Liver (tissue), 9 donors: ENCODE results near the gene GON7. TPM values are rescaled to one million over a fixed set of nuclear protein-coding genes. Genes with fewer than 3 reads are reported as not detected.

Experiments used
- DNase-seq: peaks from one replicate; pipeline ENCODE4 v3.0.0-alpha.2; 2017; ENCODE audit warnings: low spot score
- H3K27ac ChIP-seq, 2 donors: one replicate each; pipeline ENCODE4 v1.7.0; 2013; ENCODE audit warnings: inconsistent platforms in 2 of 2, low read length in 2 of 2, control low read depth in 1 of 2, low read depth in 1 of 2, mild to moderate bottlenecking in 1 of 2
- H3K27me3 ChIP-seq, 4 donors: one replicate each; pipeline versions ENCODE4 v1.6.1 to v1.7.0; 2013; ENCODE audit warnings: low read length in 3 of 4, inconsistent platforms in 1 of 4, mild to moderate bottlenecking in 1 of 4, moderate library complexity in 1 of 4; ENCODE audit not compliant: control insufficient read depth in 4 of 4, insufficient read depth in 4 of 4
- H3K36me3 ChIP-seq, 4 donors: one replicate each; pipeline versions ENCODE4 v1.6.1 to v1.7.0; 2013; ENCODE audit warnings: low read length in 3 of 4, mild to moderate bottlenecking in 3 of 4, low read depth in 1 of 4, moderate library complexity in 1 of 4; ENCODE audit not compliant: control insufficient read depth in 4 of 4, insufficient read depth in 3 of 4
- H3K4me1 ChIP-seq, 4 donors: one replicate each; pipeline versions ENCODE4 v1.6.1 to v1.7.0; 2013; ENCODE audit warnings: low read length in 3 of 4, mild to moderate bottlenecking in 3 of 4, moderate library complexity in 1 of 4; ENCODE audit not compliant: control insufficient read depth in 4 of 4, insufficient read depth in 4 of 4
- H3K4me3 ChIP-seq, 3 donors: one replicate each; pipeline versions ENCODE4 v1.6.1 to v1.7.0; 2013; ENCODE audit warnings: low read length in 3 of 3, control low read depth in 1 of 3, low read depth in 1 of 3, mild to moderate bottlenecking in 1 of 3
- H3K9ac ChIP-seq, 2 donors: one replicate each; pipeline ENCODE4 v1.7.0; 2013; ENCODE audit warnings: low read length in 2 of 2, mild to moderate bottlenecking in 2 of 2, moderate library complexity in 2 of 2, control low read depth in 1 of 2, low read depth in 1 of 2
- H3K9me3 ChIP-seq, 4 donors: one replicate each; pipeline versions ENCODE4 v1.6.1 to v1.7.0; 2013; ENCODE audit warnings: low read length in 3 of 4; ENCODE audit not compliant: control insufficient read depth in 4 of 4
- EGR1 ChIP-seq, 2 donors: IDR thresholded peaks; 2 replicates each; pipeline ENCODE4 v1.6.1; 2016 to 2018; ENCODE audit warnings: antibody characterized with exemption in 2 of 2, low read depth in 2 of 2
- FOXA1 ChIP-seq: IDR thresholded peaks from 2 replicates; pipeline ENCODE4 v1.6.1; 2016; ENCODE audit warnings: antibody characterized with exemption
- FOXA2 ChIP-seq: IDR thresholded peaks from 2 replicates; pipeline ENCODE4 v1.6.1; 2016; ENCODE audit warnings: antibody characterized with exemption
- HNF4A ChIP-seq, 2 donors: conservative IDR thresholded peaks; 2 replicates each; pipeline ENCODE4 v1.6.1; 2016; ENCODE audit warnings: antibody characterized with exemption in 2 of 2, mild to moderate bottlenecking in 2 of 2
- HNF4G ChIP-seq: IDR thresholded peaks from 2 replicates; pipeline ENCODE4 v1.6.1; 2016; ENCODE audit warnings: antibody characterized with exemption
- JUND ChIP-seq, 2 donors: IDR thresholded peaks; 2 replicates each; pipeline ENCODE4 v1.6.1; 2016; ENCODE audit warnings: antibody characterized with exemption in 2 of 2
- NR2F2 ChIP-seq: IDR thresholded peaks from 2 replicates; pipeline ENCODE4 v1.6.1; 2016; ENCODE audit warnings: antibody characterized with exemption
- RAD21 ChIP-seq, 2 donors: IDR thresholded peaks; 2 replicates each; pipeline ENCODE4 v1.6.1; 2016; ENCODE audit warnings: antibody characterized with exemption in 2 of 2, mild to moderate bottlenecking in 2 of 2
- REST ChIP-seq: IDR thresholded peaks from 2 replicates; pipeline ENCODE4 v1.6.1; 2016; ENCODE audit warnings: antibody characterized with exemption, mild to moderate bottlenecking
- RXRA ChIP-seq, 2 donors: IDR thresholded peaks; 2 replicates each; pipeline ENCODE4 v1.6.1; 2017 to 2018; ENCODE audit warnings: antibody characterized with exemption in 2 of 2, mild to moderate bottlenecking in 1 of 2
- SP1 ChIP-seq: IDR thresholded peaks from 2 replicates; pipeline ENCODE4 v1.6.1; 2018; ENCODE audit warnings: antibody characterized with exemption, mild to moderate bottlenecking
- TAF1 ChIP-seq: conservative IDR thresholded peaks from 2 replicates; pipeline ENCODE4 v1.6.1; 2016; ENCODE audit warnings: antibody characterized with exemption, mild to moderate bottlenecking
- WGBS: extraction: QIAGEN DNeasy Blood & Tissue Kit; methylation state at CpG from one replicate; pipeline ENCODE4 v1.1.7; 2013; 5-methylcytosine and 5-hydroxymethylcytosine counted together
- polyA plus RNA-seq, 2 donors: library from polyadenylated mRNA; stranded (reverse) in 1 of 2; unstranded in 1 of 2; fragments of 200-250 nt in 1 of 2; fragments of >200 nt in 1 of 2; fragmentation: Nextera tagmentation in 1 of 2; extraction: Ambion mirVana in 1 of 2; gene quantifications; one replicate each; pipeline versions ENCODE4 v1.2.1 to v1.2.3, GENCODE V29; 2013 to 2015
- total RNA-seq, 2 donors: library from RNA; depleted of rRNA; stranded (reverse); fragments of >200 nt; gene quantifications; one replicate each; pipeline ENCODE4 v1.2.3, GENCODE V29; 2014
- TF ChIP-seq, protein P1 (sequence below): fragments of 150-350 bp; IDR thresholded peaks from 2 replicates; pipeline ENCODE4 v1.5.1; 2017; ENCODE audit warnings: improper control_type of control experiment, low read depth, low read length; ENCODE audit not compliant: missing input control
- TF ChIP-seq, protein P2 (sequence below): IDR thresholded peaks from 2 replicates; pipeline ENCODE4 v1.6.1; 2016; ENCODE audit warnings: antibody characterized with exemption
- TF ChIP-seq, protein P3 (sequence below): IDR thresholded peaks from 2 replicates; pipeline ENCODE4 v1.6.1; 2016; ENCODE audit warnings: antibody characterized with exemption
- TF ChIP-seq, protein P4 (sequence below): IDR thresholded peaks from 2 replicates; pipeline ENCODE4 v1.6.1; 2016; ENCODE audit warnings: antibody characterized with exemption
- donor health status: healthy.
- donor health status: healthy.
- donor health status: healthy.
- donor health status: healthy.
- donor health status: healthy.

GON7 gene
- total and polyA plus RNA-seq, 4 donors = 9.0 to 11.2 (median 9.5) TPM

DNA sequence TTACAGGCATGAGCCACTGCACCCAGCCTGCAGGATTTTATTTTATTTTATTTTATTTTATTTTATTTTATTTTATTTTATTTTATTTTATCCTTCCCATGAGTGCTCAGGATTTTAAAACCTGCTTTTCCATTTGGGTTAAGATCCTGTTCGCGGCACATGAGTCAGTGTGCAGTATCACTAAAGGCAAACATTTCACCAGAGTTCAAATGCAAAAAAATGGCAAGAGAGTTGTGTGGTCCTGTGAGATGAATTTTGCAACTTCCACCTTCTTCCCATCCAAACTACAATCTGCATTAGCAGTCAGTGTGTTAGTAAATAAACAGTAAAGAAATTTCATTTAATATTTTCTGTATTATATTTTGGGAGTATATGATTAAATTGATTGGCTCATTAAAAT is 51.2 kb downstream of the GON7 start:
- Histone ChIP-seq H3K36me3 (no peaks in the 10 kb centered on the region), H3K27me3 (no peaks in the 10 kb centered on the region), H3K9me3 (no peaks in the 10 kb centered on the region), H3K4me3 (no peak overlapping the region), H3K4me1 (peaks cover under 1 to 8% (median 6%) of the 10 kb centered on the region in 4 donors), H3K9ac (no peak overlapping the region), H3K27ac (no peak overlapping the region)
- 66% methylated on average over 2 of the region's 2 CpGs for WGBS
- TF ChIP-seq FOXA1 (no peak), EGR1 (IDR thresholded peaks at IDR 0.05; ENCODE audit: low read depth in 2 of 2) (no peak), HNF4A (conservative IDR thresholded peaks at IDR 0.05) (no peak), REST (no peak), HNF4G (no peak), RAD21 (IDR thresholded peaks at IDR 0.05) (no peak), RXRA (IDR thresholded peaks at IDR 0.05) (no peak), TAF1 (no peak), JUND (IDR thresholded peaks at IDR 0.05) (no peak), NR2F2 (no peak), SP1 (no peak)
- TF ChIP-seq, protein P1, sequence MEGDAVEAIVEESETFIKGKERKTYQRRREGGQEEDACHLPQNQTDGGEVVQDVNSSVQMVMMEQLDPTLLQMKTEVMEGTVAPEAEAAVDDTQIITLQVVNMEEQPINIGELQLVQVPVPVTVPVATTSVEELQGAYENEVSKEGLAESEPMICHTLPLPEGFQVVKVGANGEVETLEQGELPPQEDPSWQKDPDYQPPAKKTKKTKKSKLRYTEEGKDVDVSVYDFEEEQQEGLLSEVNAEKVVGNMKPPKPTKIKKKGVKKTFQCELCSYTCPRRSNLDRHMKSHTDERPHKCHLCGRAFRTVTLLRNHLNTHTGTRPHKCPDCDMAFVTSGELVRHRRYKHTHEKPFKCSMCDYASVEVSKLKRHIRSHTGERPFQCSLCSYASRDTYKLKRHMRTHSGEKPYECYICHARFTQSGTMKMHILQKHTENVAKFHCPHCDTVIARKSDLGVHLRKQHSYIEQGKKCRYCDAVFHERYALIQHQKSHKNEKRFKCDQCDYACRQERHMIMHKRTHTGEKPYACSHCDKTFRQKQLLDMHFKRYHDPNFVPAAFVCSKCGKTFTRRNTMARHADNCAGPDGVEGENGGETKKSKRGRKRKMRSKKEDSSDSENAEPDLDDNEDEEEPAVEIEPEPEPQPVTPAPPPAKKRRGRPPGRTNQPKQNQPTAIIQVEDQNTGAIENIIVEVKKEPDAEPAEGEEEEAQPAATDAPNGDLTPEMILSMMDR = no peak
- TF ChIP-seq, protein P2, sequence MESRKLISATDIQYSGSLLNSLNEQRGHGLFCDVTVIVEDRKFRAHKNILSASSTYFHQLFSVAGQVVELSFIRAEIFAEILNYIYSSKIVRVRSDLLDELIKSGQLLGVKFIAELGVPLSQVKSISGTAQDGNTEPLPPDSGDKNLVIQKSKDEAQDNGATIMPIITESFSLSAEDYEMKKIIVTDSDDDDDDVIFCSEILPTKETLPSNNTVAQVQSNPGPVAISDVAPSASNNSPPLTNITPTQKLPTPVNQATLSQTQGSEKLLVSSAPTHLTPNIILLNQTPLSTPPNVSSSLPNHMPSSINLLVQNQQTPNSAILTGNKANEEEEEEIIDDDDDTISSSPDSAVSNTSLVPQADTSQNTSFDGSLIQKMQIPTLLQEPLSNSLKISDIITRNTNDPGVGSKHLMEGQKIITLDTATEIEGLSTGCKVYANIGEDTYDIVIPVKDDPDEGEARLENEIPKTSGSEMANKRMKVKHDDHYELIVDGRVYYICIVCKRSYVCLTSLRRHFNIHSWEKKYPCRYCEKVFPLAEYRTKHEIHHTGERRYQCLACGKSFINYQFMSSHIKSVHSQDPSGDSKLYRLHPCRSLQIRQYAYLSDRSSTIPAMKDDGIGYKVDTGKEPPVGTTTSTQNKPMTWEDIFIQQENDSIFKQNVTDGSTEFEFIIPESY = no peak
- TF ChIP-seq, protein P3, sequence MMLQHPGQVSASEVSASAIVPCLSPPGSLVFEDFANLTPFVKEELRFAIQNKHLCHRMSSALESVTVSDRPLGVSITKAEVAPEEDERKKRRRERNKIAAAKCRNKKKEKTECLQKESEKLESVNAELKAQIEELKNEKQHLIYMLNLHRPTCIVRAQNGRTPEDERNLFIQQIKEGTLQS = no peak
- TF ChIP-seq, protein P4, sequence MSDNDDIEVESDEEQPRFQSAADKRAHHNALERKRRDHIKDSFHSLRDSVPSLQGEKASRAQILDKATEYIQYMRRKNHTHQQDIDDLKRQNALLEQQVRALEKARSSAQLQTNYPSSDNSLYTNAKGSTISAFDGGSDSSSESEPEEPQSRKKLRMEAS = no peak
- no peak for DNase-seq

DNA sequence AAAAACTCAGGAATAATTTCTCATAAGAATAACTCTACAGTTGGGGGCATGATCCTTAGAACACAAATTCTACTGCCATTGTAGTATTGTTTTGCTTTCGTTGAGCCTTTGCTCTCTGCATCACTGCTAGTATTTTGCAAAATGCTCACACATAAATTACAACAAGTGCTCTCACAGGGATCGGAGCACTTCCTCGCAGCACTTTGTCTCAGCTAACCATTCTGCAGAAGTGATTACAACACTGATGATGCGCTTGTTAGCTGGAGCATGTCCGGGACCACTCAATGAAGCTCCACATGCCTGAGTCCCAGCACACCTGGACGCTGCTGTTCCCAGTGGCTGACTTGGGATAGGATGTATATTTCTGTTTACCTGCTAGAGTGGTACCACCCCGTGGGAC is 53.7 kb downstream of the GON7 start:
- Histone ChIP-seq H3K27me3 (no peaks in the 10 kb centered on the region), H3K9me3 (no peaks in the 10 kb centered on the region), H3K4me1 (peaks cover 7 to 14% (median 12%) of the 10 kb centered on the region in 4 donors), H3K9ac (no peak overlapping the region), H3K27ac (no peak overlapping the region), H3K4me3 (no peak overlapping the region), H3K36me3 (no peaks in the 10 kb centered on the region)
- 82% methylated on average over 7 of the region's 7 CpGs for WGBS
- no peak for DNase-seq
- TF ChIP-seq RXRA (IDR thresholded peaks at IDR 0.05) (no peak), HNF4G (no peak), RAD21 (IDR thresholded peaks at IDR 0.05) (no peak), SP1 (no peak), FOXA2 (no peak), EGR1 (IDR thresholded peaks at IDR 0.05; ENCODE audit: low read depth in 2 of 2) (no peak)
- TF ChIP-seq, protein P1 = no peak
- TF ChIP-seq, protein P4 = no peak
